ENCODE data around the gene PNMA8A. TPM values are rescaled to one million over a fixed set of nuclear protein-coding genes. Genes with fewer than 3 reads are reported as not detected.
"Not testable (repeated sequence)": the region's sequence is repeated elsewhere in the genome, so short reads cannot be mapped to it uniquely, and the experiment has no call there.

The PNMA8A gene
- total RNA-seq, 1 donor from 2014 or later, result not detected

GRCh38 chr19:46502891-46503290, 31.5 kb upstream of the PNMA8A start:
- ChIA-PET CTCF (no interaction called here), POLR2A (no interaction called here)
- Mint-ChIP-seq H3K9me3 (no peaks in the 10 kb centered on the region), H3K4me1 (no peaks in the 10 kb centered on the region), H3K27ac (no peak overlapping the region), H3K4me3 (no peak overlapping the region), H3K36me3 (ENCODE audit: low read depth) (no peaks in the 10 kb centered on the region), H3K27me3 (peaks cover 25% of the 10 kb centered on the region)
- ATAC-seq (ENCODE audit: low read depth) (no peak), DNase-seq (no peak)
- no peak for TF ChIP-seq CTCF (IDR thresholded peaks at IDR 0.05)
- intact Hi-C loops (cut with micrococcal nuclease), result no loop called here

GRCh38 chr19:46499692-46500091, 28.3 kb upstream of the PNMA8A start:
- Mint-ChIP-seq H3K36me3 (ENCODE audit: low read depth) (no peaks in the 10 kb centered on the region), H3K4me1 (peaks cover under 1% of the 10 kb centered on the region), H3K27ac (no peak overlapping the region), H3K9me3 (no peaks in the 10 kb centered on the region), H3K27me3 (peaks cover 29% of the 10 kb centered on the region), H3K4me3 (no peak overlapping the region)
- DNase-seq (no peak), ATAC-seq (ENCODE audit: low read depth) (no peak)
- CTCF ChIA-PET, result no interaction called here
- POLR2A ChIA-PET, result no interaction called here
- TF ChIP-seq CTCF (IDR thresholded peaks at IDR 0.05), result no peak
- intact Hi-C loops (cut with micrococcal nuclease), result no loop called here

DNA sequence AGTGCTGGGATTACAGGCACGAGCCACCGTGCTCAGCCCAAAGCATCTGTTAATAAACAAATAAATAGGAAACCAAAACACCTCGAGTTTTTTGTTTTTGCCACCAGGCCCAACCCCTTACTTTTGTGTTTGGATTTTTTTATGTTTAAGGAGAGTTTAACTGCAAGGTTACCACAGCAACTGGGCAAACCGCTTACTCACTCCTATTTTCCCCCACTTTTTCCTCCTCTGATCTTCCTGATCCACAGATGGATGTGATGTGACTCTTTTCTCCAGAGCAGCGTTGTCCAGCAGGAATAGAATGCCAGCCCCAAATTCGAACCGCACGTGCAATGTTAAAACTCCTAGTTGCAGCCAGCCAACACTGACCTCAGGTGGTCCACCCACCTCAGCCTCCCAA, 26.4 kb upstream of the PNMA8A start:
- Mint-ChIP-seq H3K4me1 (peaks cover 11% of the 10 kb centered on the region), H3K27ac (no peak overlapping the region), H3K27me3 (peaks cover 38% of the 10 kb centered on the region), H3K36me3 (ENCODE audit: low read depth) (no peaks in the 10 kb centered on the region), H3K4me3 (no peak overlapping the region), H3K9me3 (no peaks in the 10 kb centered on the region)
- intact Hi-C loops (cut with micrococcal nuclease), result no loop called here
- ATAC-seq (ENCODE audit: low read depth) (no peak), DNase-seq (no peak)
- ChIA-PET POLR2A (no interaction called here), CTCF (no interaction called here)
- no peak for TF ChIP-seq CTCF (IDR thresholded peaks at IDR 0.05)

DNA sequence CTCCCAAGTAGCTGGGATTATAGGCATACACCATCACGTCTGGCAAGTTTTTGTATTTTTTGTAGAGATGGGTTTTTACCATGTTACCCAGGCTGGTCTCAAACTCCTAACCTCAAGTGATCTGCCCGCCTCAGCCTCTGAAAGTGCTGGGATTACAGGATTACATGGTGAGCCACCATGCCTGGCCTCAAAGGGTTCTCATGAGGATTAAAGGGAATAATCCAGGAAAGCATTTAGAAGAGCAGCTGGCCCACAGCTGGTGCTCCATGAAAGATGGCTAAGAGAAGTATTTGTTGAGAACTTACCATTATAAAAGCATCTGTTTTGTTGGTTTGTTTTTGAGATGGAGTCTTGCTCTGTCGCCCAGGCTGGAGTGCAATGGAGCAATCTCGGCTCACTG, 25.5 kb upstream of the PNMA8A start:
- CTCF ChIA-PET; H3K36me3 Mint-ChIP-seq (ENCODE audit: low read depth); POLR2A ChIA-PET; DNase-seq; H3K9me3 Mint-ChIP-seq; ATAC-seq (ENCODE audit: low read depth); intact Hi-C loops (cut with micrococcal nuclease); H3K27ac Mint-ChIP-seq; H3K4me3 Mint-ChIP-seq: not testable (repeated sequence)
- Mint-ChIP-seq H3K4me1 (peaks cover 12% of the 10 kb centered on the region), H3K27me3 (peaks cover 41% of the 10 kb centered on the region)

- Mint-ChIP-seq H3K4me1 (peaks cover 12% of the 10 kb centered on the region), H3K27ac (no peak overlapping the region), H3K27me3 (peaks cover 47% of the 10 kb centered on the region), H3K9me3 (no peaks in the 10 kb centered on the region), H3K4me3 (no peak overlapping the region), H3K36me3 (ENCODE audit: low read depth) (no peaks in the 10 kb centered on the region)
- intact Hi-C loops (cut with micrococcal nuclease), result no loop called here
- ChIA-PET CTCF (no interaction called here), POLR2A (no interaction called here)
- no peak for TF ChIP-seq CTCF (IDR thresholded peaks at IDR 0.05)
- ATAC-seq (ENCODE audit: low read depth) (no peak), DNase-seq (no peak)
Observed at GRCh38 chr19:46496304-46496703, 24.9 kb upstream of the PNMA8A start.

DNA sequence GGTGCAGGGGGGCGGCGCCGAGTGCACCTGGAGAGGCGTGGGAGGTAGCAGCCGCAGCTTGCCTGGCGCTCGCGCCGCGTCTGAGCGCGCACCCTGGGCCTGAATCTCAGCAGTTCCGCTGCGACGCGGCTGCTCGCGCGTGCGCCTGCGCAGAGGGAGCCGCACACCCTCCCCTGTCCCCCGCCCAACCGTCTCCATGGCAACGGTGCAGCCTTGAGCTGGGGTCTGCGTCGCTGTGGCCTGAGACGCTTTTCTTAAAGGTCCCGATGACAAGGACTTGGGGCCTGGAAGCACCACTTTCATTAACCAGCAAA, 24.4 kb upstream of the PNMA8A start, which contains the start of gene PNMA8B:
Gene PNMA8B, minus strand, starts transcription at position 82 of the 314 bp plus-strand sequence. CDS start 402 bp downstream, outside the sequence.
- ChIA-PET POLR2A (no interaction called here), CTCF (no interaction called here)
- no peaks in the 10 kb centered on the region for H3K9me3 Mint-ChIP-seq
- DNase-seq (no peak), ATAC-seq (ENCODE audit: low read depth) (no peak)
- peaks cover 51% of the 10 kb centered on the region for H3K27me3 Mint-ChIP-seq
- no peak within 1 kb of the TSS for H3K27ac Mint-ChIP-seq
- peaks cover 14% of the 10 kb centered on the region for H3K4me1 Mint-ChIP-seq
- TF ChIP-seq CTCF (IDR thresholded peaks at IDR 0.05), result no peak
- intact Hi-C loops (cut with micrococcal nuclease), result no loop called here
- H3K4me3 Mint-ChIP-seq, result peak within 1 kb of the TSS; percentile 46
- no peaks in the 10 kb centered on the region for H3K36me3 Mint-ChIP-seq (ENCODE audit: low read depth)

Data from activated B cell treated with CpG ODN at 0.5 μM for 24 hours (primary cell).